Measurements from ENCODE around the gene TBCK.
"Not testable (repeated sequence)": the region's sequence is repeated elsewhere in the genome, so short reads cannot be mapped to it uniquely, and the experiment has no call there.

TBCK gene

DNA sequence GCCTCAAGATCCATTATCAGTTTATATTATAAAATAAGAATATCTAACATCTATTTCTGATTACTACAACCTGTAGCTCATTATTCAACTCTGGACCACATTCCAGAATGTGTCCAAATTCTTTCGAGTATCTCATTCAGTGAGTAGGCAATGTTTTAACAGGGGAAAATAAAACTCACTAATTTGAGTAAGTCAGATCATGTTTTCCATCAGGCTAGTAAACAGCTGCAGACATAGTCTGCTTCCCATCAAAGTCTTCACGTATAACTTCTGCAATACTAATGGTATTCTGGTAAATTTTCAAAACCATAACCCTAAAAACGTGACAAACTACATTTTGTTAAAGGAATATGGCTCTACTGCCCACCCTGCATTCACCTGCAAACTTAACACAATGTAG is 31.8 kb downstream of the TBCK start:
- no peak for DNase-seq

- no peak for DNase-seq
These were observed 38.8 kb downstream of the TBCK start for GRCh38 chr4:106277140-106277675.

DNA sequence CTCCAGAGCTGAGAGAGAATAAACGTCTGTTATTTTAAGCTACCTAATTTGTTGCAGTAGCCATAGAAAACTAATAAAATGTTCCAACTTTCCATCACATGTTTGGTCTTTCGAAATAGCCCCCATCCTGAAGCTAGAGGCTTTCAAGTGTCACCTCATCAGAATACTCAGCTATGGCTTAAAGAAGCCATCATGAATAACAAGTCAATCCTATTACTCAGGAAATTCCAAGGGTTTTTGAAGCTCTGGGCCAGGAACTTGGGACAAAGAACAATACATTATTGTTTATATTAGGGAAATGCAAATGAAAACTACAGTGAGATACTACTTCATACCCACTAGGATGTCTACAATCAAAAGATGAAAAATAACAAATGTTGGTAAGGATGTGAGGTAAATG is 42.2 kb downstream of the TBCK start:
- no peak for DNase-seq

GRCh38 chr4:106270736-106271135 is 45.3 kb downstream of the TBCK start:
- DNase-seq, result no peak

DNA sequence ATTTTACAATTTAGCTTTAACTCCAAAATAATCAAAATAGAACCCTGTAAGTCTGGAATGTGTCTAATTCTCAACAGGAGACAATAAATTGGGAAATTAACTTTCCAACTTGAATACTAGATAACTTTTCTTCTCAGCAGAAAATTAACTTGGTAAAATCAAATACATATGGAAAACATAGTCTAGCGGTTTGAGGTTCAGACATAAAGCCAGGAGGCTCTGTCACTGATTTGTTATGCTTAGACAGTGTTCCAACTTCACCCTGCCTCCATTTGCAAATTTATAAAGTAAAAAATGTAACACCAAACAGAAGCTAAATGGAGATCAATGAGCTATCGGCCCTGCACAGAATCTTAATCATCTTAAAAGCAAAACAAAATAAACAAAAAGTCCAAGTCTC is 46.3 kb downstream of the TBCK start:
- no peak for DNase-seq

DNA sequence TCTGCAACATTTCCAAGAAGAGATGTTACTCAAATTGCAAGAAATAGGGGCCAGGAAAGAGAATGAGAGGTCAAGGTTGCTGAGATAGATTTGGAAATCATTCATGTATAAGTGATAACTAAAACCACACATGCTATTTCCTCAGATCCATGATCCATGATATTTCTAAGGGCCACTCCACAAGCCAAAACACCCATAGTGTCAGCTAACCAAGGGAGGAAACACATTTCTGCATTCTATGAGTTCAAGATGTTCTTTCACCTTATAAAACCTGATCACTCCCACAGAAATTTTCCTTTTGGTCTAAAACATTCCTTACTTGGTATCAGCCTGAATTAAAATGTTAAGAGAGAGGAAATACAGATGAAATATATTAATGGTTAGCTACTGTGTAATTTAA is 47.2 kb downstream of the TBCK start:
- no peak for DNase-seq

DNA sequence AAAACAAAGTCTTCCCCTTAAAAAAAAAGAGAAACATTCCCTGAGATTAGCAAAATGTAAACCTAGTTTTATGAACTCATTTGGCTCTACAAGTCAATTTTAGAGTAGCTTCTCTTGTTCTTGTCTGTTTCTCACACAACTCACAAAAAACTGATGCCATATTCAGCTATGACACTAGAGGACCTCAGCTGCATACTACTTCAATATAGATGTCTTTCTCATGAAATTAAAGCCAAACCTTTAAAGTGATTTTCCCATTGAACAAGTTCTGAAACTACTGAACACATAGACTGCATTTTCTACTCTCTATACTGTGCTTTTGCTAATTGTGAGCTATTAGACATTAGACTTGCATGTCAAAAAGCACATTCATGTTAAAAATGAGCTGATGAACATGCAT is 49.8 kb downstream of the TBCK start:
- DNase-seq, result peak; percentile 9

DNA sequence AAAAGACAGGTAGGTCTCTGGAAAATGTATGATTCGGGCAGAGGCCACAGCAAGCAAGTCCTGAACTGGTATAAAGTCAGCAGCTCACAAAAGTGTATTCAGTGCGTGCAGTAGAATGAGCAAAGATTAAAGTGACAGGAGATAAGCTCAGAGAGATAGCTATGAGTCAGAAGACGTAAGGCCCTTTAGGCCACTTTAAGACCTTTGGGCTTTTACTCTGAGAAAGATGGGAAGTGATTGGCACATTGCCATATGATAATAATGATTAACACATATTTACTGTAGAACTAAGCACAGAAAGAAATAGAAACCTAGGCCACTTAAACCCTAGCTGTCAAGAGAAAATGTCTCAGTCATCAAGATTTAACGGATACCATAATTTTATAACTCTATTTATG is 51.7 kb downstream of the TBCK start:
- DNase-seq, result no peak

GRCh38 chr4:106263594-106264330 is 52.2 kb downstream of the TBCK start:
- no peak for DNase-seq

- DNase-seq, result no peak
These were observed 54.0 kb downstream of the TBCK start for GRCh38 chr4:106261980-106262379.

- DNase-seq, result no peak
These were observed 57.6 kb downstream of the TBCK start for GRCh38 chr4:106258145-106259045.

DNA sequence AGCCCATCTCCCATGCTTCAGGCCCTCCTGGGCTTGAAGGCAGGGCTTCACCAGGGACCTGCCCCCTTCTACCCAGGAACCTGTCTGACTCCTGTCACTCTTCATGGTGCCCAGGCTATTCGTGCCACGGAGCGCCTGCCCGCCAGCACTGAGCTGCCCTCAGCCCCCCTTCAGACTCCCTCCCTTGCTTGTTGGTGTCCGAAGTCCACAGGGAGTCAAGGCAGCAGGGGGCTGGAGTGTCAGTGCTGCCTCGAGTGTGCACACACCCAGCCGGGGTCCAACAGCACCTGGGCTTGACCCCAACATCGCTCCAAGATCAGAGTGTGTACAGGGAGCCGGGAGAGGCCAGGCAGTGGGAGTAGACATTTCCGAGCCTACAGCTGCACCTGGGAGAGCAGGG is 59.8 kb downstream of the TBCK start:
- no peak for DNase-seq

DNA sequence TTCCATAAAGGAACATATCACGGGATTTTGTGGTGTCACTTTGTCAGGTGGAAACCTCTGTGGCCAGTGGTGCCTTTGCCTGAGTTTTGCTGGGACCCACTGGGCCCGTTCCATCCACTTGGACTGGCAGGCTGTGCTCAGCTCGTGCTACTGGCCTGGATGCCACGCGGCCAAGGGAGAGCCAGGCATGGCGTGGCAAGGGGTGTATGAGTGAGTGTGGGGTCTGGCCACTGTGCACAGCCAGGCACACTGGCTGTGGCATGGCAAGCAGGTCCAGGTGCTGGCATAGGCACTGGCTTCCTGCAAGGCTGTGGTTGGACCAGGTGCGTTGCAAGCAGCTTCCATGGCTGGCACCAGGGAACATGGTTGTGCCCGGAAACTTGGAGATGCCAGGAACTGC is 60.8 kb downstream of the TBCK start:
- no peak for DNase-seq

GRCh38 chr4:106253364-106254129 is 62.5 kb downstream of the TBCK start:
- DNase-seq, result no peak

GRCh38 chr4:106247600-106247999 is 68.4 kb downstream of the TBCK start:
- DNase-seq, result no peak

DNA sequence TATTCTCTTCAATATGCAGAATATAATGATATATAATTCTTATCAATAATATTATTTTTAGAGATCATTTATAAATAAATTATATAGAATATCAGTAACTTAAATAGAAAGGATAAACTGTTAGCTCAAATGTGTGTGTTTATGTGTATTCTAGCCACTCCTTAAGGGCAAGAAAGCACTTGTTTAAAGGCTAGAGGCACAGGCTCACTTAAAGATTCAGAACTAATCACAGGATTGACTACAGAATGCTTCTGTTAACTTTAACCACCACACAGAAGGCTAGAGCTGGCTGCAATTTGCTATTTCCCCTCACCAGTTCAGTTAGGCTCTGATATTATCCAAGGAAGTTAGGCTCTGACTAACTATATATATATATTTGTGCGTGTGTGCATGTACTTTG is 69.6 kb downstream of the TBCK start:
- no peak for DNase-seq

GRCh38 chr4:106245176-106245575 is 70.8 kb downstream of the TBCK start:
- no peak for DNase-seq

- no peak for DNase-seq
These were observed 75.3 kb downstream of the TBCK start for GRCh38 chr4:106240699-106241098.

- DNase-seq, result peak; percentile 9
These were observed 77.1 kb downstream of the TBCK start for GRCh38 chr4:106238820-106239420.

DNA sequence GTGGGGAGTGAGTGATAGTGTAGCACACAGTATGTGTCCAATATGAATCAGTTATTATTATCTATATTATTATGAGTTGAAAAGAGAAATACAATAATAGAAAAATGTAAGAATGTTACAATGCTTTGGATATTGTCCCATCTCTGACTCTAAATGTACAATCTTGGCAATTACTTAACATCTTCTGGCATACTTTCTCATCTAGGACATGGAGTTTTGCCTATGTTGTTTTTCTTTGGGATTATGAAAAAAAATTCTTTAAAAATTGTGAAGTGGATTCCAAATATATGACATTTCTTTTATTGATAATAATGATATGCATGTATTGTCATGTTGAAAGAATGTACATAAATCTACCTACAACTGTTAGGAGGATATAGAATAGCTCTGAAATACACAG is 84.1 kb downstream of the TBCK start:
- DNase-seq, result no peak

DNA sequence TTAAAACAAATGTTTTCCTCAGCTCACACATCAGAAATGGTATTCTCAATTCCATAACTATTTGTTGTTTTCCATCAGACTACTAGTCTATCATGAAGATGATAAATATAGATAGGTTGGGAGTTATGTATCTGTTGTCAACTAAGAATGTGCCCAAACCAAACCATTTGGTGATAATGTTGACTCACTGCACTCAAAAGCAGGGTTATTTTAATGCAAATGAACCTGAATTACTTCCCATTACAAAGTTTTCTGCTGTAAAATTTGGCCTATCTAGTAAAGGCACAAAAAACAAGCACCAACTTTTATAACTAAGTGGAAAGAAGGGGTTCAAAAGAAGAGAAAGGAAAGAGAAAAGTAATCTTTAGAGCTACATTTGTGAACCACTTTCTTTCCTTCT is 93.5 kb downstream of the TBCK start:
- no peak for DNase-seq

GRCh38 chr4:106213291-106213690 is 102.7 kb downstream of the TBCK start:
- DNase-seq, result not testable (repeated sequence)

- no peak for DNase-seq
These were observed 106.0 kb downstream of the TBCK start for GRCh38 chr4:106210021-106210420.
